Inflammatory macrophage (primary cell): ENCODE results near the gene ZNF823.
"Not testable (repeated sequence)": the region's sequence is repeated elsewhere in the genome, so short reads cannot be mapped to it uniquely, and the experiment has no call there.

ENCODE experiments used
- DNase-seq, 2 donors: peaks; one replicate each; pipeline ENCODE4 v3.0.0-alpha.2; 2020 to 2022
- total RNA-seq, 18 experiments: gene quantifications; one replicate each; lab custom pipeline; 2026; ENCODE audit warnings: mixed read lengths in 6 of 18, inconsistent platforms in 2 of 18; lab: John Stamatoyannopoulos, UW

ZNF823 gene
- total RNA-seq: 0.52 to 6.3 (median 2.9) reads per million in 18 experiments

DNA sequence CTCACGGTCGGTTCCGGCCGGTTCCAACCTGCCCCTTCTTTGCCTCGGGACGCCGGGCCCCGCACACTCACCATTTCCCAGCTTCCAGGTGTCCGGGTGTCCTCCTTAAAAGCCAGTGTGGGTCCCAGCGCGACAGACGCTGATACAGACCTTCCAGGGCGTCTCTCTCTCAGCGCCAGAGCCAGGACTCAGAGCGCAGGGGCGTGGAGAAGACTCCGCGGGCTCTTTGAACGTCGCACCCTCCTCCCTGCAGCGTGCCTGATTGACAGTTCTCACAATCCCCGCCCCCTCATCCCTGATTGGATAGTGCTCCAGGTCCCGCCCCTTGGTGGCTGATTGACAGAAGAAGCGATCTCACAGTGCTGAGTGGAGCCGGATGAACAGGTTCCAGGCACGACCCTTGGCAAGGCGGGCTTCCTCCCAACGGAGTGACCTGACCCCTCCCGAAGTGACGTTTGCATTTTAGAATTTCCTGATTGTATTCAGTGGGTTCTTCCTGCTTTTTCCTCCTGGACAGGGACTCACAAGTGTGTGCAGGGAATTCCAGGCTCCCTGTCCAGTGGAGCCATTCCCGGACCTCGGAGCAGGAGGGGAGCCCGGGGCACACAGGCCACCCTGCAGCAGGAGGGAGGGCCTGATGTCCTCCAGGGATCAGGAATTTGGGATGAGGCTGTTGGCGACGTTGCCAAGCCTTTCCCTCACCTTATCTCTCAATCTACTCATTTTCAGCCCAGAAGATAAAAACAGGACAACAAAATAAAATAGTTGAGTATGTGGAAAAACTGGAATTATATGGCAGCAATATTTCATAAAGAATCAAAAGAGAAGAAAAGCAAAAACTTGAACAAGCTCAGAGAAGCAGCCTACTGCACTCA is at the start of gene ZNF823:
TSS of gene ZNF823 (minus strand) at position 201 of the 875 bp plus-strand sequence. CDS start at position 74, 127 bp downstream.
- peak; percentile 97 to 98 for DNase-seq

DNA sequence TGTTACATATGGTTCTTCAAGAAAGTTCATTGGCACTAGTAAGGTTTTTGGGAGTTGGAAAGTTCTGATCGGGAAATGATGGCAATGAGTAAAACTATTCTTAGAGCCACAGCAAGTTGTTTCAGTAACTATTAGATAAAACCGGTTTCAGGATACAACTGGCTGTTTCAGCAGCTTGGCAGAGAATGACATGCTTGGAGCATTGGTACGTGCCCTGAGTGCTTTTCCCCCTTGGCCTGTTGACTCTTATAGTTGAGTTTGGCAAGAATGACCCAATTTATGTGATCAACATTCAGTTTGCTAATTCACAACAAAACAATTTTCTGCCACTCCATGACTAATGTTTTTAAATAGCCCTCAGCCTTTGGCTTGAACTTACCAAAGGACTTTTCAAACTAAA is 48.8 kb upstream of the ZNF823 start:
- DNase-seq: no peak

GRCh38 chr19:11784356-11784755 is 45.6 kb upstream of the ZNF823 start:
- DNase-seq: no peak

DNA sequence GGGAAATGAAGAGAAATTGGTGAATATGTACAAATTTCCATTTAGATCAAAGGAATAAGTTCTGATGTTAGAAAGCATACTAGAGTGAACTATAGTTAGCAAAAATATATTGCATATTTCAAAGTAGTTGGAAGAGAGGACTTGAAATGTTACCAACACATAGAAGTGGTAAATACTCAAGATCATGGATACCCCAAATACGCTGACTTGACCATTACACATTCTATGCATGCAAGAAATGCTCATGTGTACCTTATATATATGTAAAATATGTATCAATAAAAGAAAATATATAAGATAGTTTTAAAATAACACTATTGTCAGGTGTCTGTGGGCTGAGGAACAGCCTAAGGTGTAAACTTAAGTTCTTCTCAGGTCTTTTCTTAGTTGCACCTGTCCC is 45.0 kb upstream of the ZNF823 start:
- DNase-seq: no peak

DNA sequence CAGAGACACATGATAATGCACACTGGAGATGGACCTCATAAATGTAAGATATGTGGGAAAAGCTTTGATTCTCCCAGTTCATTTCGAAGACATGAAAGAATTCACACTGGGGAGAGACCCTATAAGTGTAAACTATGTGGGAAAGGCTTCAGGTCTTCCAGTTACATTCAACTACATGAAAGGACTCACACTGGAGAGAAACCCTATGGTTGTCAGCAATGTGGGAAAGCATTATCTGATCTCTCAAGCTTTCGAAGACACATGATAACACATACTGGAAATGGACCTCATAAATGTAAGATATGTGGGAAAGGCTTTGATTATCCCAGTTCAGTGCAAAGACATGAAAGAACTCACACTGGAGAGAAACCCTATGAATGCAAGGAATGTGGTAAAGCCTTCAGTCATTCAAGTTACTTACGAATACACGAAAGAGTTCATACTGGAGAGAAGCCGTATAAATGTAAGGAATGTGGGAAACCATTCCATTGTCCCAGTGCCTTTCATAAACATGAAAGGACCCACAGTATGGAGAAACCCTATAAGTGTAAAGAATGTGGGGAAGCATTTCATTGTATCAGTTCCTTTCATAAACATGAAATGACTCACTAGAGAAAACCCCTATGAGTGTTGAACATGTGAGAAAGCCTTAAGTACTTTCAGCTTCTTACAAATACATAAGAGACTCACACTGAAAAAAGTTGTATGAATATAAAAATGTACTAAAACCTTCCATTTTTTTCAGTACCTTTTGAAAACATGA is 42.7 kb upstream of the ZNF823 start:
- DNase-seq: no peak

GRCh38 chr19:11780431-11781020 is 41.8 kb upstream of the ZNF823 start:
- no peak for DNase-seq

- DNase-seq: not testable (repeated sequence)
Measured at GRCh38 chr19:11776669-11777068, 37.9 kb upstream of the ZNF823 start.

DNA sequence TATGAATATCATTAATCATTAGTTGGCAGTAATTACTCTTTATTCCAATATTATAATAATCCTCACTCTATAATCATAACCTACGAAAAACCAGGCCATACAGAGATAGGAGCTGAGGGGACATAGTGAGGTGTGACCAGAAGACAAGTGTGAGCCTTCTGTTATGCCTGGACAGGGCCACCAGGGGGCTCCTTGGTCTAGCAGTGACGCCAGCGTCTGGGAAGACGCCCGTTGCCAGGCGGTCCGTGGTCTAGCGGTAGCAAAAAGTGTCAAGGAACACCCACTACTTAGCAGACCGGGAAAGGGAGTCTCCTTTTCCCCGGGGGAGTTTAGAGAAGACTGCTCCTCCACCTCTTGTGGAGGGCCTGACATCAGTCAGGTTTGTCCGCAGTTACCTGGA is 32.8 kb upstream of the ZNF823 start:
- not testable (repeated sequence) for DNase-seq

- no peak for DNase-seq
Measured at GRCh38 chr19:11769995-11770394, 31.2 kb upstream of the ZNF823 start.

GRCh38 chr19:11767633-11768133 is 28.9 kb upstream of the ZNF823 start:
- peak; percentile 10 to 19 for DNase-seq

DNA sequence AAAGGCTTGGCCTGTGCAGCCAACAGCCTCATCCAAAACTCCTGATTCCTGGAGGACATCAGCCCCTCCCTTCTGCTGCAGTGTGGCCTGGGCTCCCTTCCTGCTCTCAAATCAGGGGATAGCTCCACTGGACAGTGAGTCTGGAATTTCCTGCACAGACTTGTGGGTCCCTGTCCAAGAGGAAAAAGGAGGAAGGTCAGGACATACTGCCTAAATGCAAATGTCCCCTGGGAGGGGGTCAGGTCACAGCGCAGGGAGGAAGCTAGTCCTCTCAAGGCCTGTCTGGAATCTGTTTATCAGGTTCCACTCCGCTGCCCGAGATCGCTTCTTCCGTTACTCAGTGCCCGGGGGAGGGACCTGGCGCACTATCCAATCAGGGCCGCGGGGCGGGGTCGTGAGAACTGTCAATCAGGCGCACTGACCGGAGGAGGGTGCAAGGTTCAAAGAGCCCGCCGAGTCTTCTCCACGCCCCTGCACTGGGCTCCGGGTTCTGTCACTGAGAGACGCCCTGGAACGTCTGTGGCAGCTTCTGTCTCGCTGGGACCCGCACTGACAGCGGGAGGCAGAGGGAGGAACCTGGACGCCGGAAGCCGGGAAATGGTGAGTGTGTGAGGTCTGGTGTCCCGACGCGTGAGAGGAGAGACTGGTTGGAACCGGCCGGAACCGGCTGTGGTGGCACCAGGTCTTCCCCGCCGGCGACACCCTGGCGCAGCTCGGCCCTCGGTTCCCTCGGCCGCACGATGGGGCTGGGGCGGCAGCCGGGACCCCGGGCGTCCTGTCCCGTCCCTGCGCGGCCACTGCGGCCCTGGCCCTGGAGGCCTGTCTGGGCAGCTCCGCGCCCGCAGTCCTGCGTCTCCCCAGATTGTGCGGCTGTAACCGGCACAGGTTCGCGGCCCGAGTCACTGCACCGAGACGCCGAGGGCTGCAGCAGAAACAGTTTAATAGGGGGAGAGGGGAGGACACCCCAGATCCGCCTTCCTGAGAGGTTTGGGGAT is 28.1 kb upstream of the ZNF823 start, which contains the start of gene ZNF441:
TSS of gene ZNF441 (plus strand) at position 404 of the 995 bp plus-strand sequence. CDS start at position 598, 194 bp downstream.
- DNase-seq: peak; percentile 97 to 99

GRCh38 chr19:11763611-11764010 is 24.9 kb upstream of the ZNF823 start:
- DNase-seq: no peak

DNA sequence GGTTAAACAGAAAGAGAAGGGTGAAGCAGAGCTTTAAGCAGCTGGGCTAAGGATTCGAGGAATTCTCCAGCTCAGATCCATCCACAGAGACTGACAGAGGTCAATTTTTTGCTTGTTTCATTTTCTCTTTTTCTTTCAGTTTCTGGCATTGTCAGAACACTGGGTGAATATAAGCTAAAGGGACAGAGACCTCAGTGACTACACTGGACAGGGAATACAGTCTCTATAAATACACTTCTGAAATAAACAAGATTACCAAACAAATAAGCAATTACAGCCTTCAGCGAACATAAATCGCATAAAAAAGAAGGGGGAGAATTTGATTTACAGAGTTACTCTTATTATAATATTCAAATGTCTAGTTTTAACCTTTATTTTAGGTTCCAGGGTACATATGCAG is 24.4 kb upstream of the ZNF823 start:
- DNase-seq: no peak

DNA sequence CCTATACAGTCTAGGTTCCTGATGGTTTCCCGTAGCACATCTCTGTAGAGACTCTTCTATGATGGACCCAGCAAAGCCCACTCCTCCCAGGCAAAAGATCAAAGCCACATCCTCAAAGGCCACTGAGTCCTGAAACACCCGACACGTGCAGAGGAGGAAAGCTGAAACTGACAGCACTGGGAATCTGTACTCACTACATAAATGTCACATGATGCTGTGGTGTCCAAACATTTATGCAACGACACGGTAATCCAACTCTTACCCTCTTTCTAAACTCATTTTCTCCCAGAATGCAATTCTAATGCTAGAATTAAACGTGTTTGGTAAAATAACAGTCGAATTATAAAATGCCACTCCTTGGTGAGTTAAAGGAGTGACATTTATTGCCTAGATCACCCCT is 21.1 kb upstream of the ZNF823 start:
- no peak for DNase-seq

- DNase-seq: no peak
Measured at GRCh38 chr19:11756965-11757364, 18.2 kb upstream of the ZNF823 start.

- no peak for DNase-seq
Measured at GRCh38 chr19:11754663-11755062, 15.9 kb upstream of the ZNF823 start.

DNA sequence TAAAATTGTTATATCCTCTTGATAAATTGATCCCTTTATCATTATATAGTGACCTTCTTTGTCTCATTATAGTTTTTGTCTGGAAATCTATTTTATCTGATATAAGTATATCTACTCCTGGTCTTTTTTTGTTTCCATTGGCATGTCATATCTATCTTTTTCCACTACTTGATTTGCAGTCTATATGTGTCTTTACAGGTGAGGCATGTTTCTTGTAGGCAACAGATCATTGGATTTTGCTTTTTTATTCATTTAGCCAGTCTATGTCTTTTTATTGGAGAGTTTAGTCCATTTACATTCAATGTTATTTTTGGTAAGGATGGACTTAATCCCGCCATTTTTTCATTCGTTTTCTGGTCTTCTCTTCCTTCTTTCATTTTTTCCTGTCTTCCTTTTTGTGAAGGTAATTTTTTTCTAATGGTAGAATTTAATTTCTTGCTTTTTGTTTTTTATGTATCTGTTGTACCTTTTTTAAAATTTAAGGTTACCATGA is 13.5 kb upstream of the ZNF823 start:
- no peak for DNase-seq

GRCh38 chr19:11749751-11750150 is 11.0 kb upstream of the ZNF823 start:
- DNase-seq: no peak

- DNase-seq: no peak
Measured at GRCh38 chr19:11747277-11747676, 8.5 kb upstream of the ZNF823 start.

- DNase-seq: no peak
Measured at GRCh38 chr19:11745869-11746268, 7.1 kb upstream of the ZNF823 start.
